Glutamatergic neuron (in vitro differentiated cells): ENCODE results near the gene C22orf23. TPM values are rescaled to one million over a fixed set of nuclear protein-coding genes. Genes with fewer than 3 reads are reported as not detected.
A peak's percentile ranks its signal among the peaks of the same experiment; 100 is the strongest.

Experiments
- DNase-seq: peaks from one replicate; pipeline ENCODE4 v3.0.0; 2022
- H3K27ac Mint-ChIP-seq: one replicate; pipeline ENCODE4 v1.8.0; 2020; ENCODE audit warnings: mild to moderate bottlenecking, mixed read lengths, inconsistent platforms; ENCODE audit not compliant: unreplicated experiment
- H3K27me3 Mint-ChIP-seq: one replicate; pipeline ENCODE4 v1.8.0; 2020; ENCODE audit warnings: mild to moderate bottlenecking, moderate library complexity, mixed read lengths, inconsistent platforms; ENCODE audit not compliant: unreplicated experiment
- H3K36me3 Mint-ChIP-seq: one replicate; pipeline ENCODE4 v1.8.0; 2020; ENCODE audit warnings: mild to moderate bottlenecking, mixed read lengths, inconsistent platforms; ENCODE audit not compliant: unreplicated experiment
- H3K4me1 Mint-ChIP-seq: one replicate; pipeline ENCODE4 v1.8.0; 2020; ENCODE audit warnings: mild to moderate bottlenecking, low read depth, mixed read lengths, inconsistent platforms; ENCODE audit not compliant: unreplicated experiment
- H3K4me3 Mint-ChIP-seq: one replicate; pipeline ENCODE4 v1.8.0; 2020; ENCODE audit warnings: mild to moderate bottlenecking, mixed read lengths, inconsistent platforms; ENCODE audit not compliant: unreplicated experiment
- H3K9me3 Mint-ChIP-seq: one replicate; pipeline ENCODE4 v1.8.0; 2020; ENCODE audit warnings: mild to moderate bottlenecking, moderate library complexity, mixed read lengths, inconsistent platforms; ENCODE audit not compliant: unreplicated experiment
- CTCF ChIP-seq: fragments of 200-600 bp; sonication (generic); IDR thresholded peaks from one replicate; pipeline ENCODE4 v1.5.0; 2021; ENCODE audit not compliant: partially characterized antibody, unreplicated experiment
- total RNA-seq: library from RNA; stranded (reverse); fragmentation: NEBNext Ultra II Directional; extraction: Animal tissue kit (Norgen Biotek cat#: 25700); gene quantifications from one replicate; pipeline ENCODE4 v1.2.1, GENCODE V29; 2021; ENCODE audit not compliant: unreplicated experiment

The C22orf23 gene
- total RNA-seq, 1 donor from 2014 or later: 0.64 TPM

GRCh38 chr22:37932821-37933578 is 20.4 kb downstream of the C22orf23 start:
- peaks cover 13% of the 10 kb centered on the region for H3K4me1 Mint-ChIP-seq
- TF ChIP-seq CTCF: no peak
- DNase-seq: no peak
- H3K27ac Mint-ChIP-seq: no peak overlapping the region
- peaks cover 6% of the 10 kb centered on the region for H3K27me3 Mint-ChIP-seq
- peaks cover 7% of the 10 kb centered on the region for H3K9me3 Mint-ChIP-seq
- H3K36me3 Mint-ChIP-seq: no peaks in the 10 kb centered on the region
- no peak overlapping the region for H3K4me3 Mint-ChIP-seq

GRCh38 chr22:37932401-37932800 is 21.0 kb downstream of the C22orf23 start:
- DNase-seq: no peak
- Mint-ChIP-seq H3K4me1 (peaks cover 13% of the 10 kb centered on the region), H3K9me3 (peaks cover 6% of the 10 kb centered on the region), H3K27me3 (peaks cover 6% of the 10 kb centered on the region), H3K4me3 (no peak overlapping the region), H3K27ac (no peak overlapping the region), H3K36me3 (no peaks in the 10 kb centered on the region)
- TF ChIP-seq CTCF: no peak

GRCh38 chr22:37931893-37932389 is 21.5 kb downstream of the C22orf23 start:
- Mint-ChIP-seq H3K36me3 (no peaks in the 10 kb centered on the region), H3K4me3 (no peak overlapping the region)

GRCh38 chr22:37930952-37931440 is 22.4 kb downstream of the C22orf23 start:
- peaks cover 6% of the 10 kb centered on the region for H3K9me3 Mint-ChIP-seq
- no peak for DNase-seq
- peak overlapping the region; percentile 68 for H3K27ac Mint-ChIP-seq
- peak; percentile 12 for TF ChIP-seq CTCF
- H3K4me3 Mint-ChIP-seq: no peak overlapping the region
- peaks cover 13% of the 10 kb centered on the region for H3K4me1 Mint-ChIP-seq
- H3K36me3 Mint-ChIP-seq: no peaks in the 10 kb centered on the region
- H3K27me3 Mint-ChIP-seq: peaks cover 6% of the 10 kb centered on the region

More at GRCh38 chr22:37931893-37932389, 21.5 kb downstream of the C22orf23 start:
- TF ChIP-seq CTCF: no peak
- DNase-seq: no peak
- Mint-ChIP-seq H3K4me1 (peaks cover 13% of the 10 kb centered on the region), H3K27me3 (peaks cover 6% of the 10 kb centered on the region), H3K27ac (no peak overlapping the region), H3K9me3 (peaks cover 6% of the 10 kb centered on the region)

- Mint-ChIP-seq H3K27ac (no peak overlapping the region), H3K4me1 (peaks cover 13% of the 10 kb centered on the region), H3K4me3 (no peak overlapping the region), H3K9me3 (peaks cover 6% of the 10 kb centered on the region), H3K36me3 (no peaks in the 10 kb centered on the region), H3K27me3 (peaks cover 6% of the 10 kb centered on the region)
- TF ChIP-seq CTCF: no peak
- DNase-seq: peak; percentile 58
Measured at GRCh38 chr22:37930270-37930951, 23.0 kb downstream of the C22orf23 start.
